Inflammatory macrophage treated with lipopolysaccharide for 4 hours (primary cell): ENCODE data around the gene B3GLCT.

Experiments used
- DNase-seq: peaks from one replicate; pipeline ENCODE4 v3.0.0-alpha.2; 2020

The B3GLCT gene

DNA sequence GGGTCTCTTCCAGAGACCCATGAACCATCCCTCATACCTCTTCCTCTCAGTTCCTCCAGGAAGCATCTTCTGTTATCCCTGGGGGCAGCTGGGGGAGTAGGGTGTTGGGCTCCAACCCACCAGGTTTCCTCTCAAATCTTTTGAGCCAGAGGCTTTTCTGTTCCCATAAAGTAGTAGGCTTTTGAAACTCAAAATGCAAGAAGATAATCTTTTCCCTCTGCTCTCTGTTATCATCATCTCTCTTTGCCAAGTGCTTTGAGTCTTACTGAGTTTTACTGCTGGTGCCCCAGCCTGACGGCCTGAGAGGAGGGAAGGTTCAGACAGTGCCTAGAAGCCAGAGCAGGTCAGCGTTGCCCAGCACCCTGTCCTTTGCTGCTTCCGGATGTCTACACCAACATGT, 157.2 kb downstream of the B3GLCT start:
- DNase-seq: no peak

DNA sequence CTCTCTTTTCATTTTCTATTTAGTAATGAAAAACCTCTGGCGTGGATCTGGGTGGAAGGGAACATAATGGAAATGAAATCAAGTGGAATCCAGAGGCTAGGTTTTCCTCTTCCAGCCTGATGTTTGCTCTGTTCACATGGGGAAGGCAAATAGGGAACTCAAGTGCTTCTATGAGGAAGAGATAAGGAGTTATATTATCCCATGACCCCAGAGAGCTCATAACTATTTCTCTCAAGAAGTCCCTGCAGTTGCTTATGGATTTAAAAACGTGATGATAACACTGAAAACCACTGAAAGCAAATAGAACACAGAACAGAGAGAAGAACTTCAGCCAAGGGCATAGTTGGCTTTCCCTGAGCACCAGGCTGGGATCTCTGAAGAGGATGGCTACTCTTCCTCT, 157.8 kb downstream of the B3GLCT start:
- no peak for DNase-seq

DNA sequence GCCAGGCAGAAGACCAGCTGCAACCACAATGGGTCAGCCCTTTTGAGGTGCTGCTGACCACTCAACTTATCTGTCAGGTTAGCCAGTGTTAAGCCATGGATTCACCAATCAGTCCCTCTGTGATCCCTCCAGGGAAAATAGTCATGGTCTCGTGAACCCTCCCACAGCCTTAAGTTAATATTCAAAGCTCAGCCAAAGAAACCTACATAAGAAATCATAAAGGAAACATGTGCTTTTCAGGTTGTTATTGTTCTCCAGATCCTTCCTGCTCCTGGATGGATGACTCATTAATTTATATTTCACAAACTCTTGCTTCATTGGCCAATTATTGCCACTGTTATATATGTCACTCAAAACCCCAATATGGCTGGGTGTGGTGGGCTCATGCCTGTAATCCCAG, 161.9 kb downstream of the B3GLCT start:
- no peak for DNase-seq

DNA sequence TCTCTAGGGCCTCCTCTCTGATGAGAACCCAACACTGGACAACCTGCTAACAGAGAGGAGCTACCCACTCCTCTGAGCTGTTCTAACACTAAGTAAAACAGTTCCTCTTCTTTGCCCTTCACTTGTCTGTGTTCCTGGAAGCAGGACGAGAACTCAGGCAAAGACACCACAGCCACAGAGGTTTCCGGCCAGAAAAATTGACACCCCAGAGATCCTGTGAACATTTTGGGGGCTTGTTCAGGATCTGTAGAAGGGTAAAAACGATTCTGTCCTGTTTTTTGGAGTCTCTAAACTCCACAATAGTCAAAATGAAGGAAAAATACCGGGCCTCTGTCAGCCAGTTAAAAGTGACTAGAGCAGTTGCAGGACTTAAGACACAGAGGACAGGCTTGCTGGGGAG, 165.9 kb downstream of the B3GLCT start:
- DNase-seq: no peak

DNA sequence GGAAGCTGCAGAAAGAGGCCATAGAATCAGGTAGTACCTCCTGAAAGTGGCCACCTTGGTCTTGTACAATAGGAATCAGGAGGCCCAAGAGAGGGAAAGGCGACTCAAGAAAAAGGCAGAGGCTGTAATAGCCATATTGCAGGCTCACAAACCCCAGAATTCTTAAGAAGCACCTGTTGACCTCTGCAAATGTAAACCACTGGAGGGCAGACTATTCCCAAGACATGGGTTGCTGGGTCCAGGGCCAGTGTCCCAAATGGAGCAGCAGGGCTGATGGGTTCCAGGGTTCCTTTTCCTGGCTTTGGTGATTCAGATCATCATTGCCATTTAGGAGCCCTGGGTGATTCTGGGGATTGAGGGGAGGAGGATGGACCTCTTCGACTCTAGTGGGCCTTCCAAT, 167.6 kb downstream of the B3GLCT start:
- no peak for DNase-seq

- DNase-seq: no peak
These were observed 169.4 kb downstream of the B3GLCT start for GRCh38 chr13:31369213-31369612.

GRCh38 chr13:31372454-31372853, 172.7 kb downstream of the B3GLCT start:
- DNase-seq: no peak

DNA sequence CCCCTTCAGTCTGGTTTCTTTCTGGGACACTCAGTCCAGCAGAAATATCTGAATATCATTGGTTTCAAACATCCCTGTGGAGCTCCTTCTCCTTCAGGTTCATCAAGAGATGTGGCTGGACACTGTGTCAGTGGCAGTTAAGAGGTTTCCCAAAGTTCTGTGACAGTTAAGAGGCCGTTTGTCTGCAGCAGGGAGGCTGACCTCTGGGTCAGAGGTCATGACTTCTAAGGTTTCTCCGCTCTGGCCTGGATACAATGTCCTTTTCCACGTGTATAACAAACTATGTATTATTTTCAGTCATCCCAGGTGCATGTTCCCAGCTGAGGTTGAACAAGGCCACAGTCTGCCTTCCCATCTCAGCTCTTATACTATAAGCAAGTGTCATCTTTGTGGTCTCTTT, 174.9 kb downstream of the B3GLCT start:
- no peak for DNase-seq

DNA sequence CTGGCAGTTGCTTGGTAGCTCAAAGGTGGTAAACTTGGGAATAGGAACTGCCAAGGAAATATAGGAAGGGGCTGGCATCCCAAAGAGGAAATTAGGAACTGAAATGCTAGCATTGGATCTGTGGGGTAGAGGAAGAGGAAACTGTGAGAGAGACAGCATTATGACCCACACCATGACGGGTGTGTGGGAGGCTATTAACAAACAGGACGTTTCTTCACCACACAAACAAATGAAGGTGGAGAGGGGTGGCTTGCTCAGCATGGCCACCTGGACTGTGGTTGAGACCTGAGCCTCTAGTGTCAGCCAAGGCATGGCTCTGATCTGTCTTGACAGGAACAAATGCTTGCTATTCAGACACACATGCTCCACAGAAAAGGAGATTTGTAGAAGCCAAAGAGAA, 178.2 kb downstream of the B3GLCT start:
- peak; percentile 27 for DNase-seq

- DNase-seq: no peak
These were observed 180.9 kb downstream of the B3GLCT start for GRCh38 chr13:31380715-31381114.
